Measurements from ENCODE around the gene FANCG. TPM values are rescaled to one million over a fixed set of nuclear protein-coding genes. Genes with fewer than 3 reads are reported as not detected.

The FANCG gene
- total RNA-seq, 1 donor from 2014 or later, result 5.6 TPM

DNA sequence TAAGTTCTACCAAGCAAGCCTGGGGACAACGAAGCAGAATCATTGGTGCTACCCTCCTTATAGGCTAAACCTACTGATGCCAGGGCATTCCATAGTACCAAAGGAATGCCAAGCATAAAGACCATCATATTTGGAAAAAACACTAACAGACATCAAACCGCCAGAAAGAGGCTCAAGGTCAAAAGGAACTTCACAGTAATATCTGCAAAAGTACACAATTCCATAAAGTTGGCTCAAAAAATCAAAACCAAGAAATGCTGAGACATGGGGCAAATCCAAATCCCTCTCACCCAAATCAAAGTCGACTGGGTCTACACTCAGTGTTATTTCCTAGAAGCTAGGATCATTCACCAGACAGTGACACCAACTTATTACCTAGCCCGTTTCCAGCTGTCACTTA lies 10.7 kb downstream of the FANCG start:
- intact Hi-C loops (cut with micrococcal nuclease), result no loop called here
- DNase-seq, result no peak
- H3K36me3 ChIP-seq, result peaks cover 51% of the 10 kb centered on the region
- peak overlapping the region; percentile 1 for H3K27ac ChIP-seq (replicated peaks)
- TF ChIP-seq, protein P1, sequence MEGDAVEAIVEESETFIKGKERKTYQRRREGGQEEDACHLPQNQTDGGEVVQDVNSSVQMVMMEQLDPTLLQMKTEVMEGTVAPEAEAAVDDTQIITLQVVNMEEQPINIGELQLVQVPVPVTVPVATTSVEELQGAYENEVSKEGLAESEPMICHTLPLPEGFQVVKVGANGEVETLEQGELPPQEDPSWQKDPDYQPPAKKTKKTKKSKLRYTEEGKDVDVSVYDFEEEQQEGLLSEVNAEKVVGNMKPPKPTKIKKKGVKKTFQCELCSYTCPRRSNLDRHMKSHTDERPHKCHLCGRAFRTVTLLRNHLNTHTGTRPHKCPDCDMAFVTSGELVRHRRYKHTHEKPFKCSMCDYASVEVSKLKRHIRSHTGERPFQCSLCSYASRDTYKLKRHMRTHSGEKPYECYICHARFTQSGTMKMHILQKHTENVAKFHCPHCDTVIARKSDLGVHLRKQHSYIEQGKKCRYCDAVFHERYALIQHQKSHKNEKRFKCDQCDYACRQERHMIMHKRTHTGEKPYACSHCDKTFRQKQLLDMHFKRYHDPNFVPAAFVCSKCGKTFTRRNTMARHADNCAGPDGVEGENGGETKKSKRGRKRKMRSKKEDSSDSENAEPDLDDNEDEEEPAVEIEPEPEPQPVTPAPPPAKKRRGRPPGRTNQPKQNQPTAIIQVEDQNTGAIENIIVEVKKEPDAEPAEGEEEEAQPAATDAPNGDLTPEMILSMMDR (IDR thresholded peaks at IDR 0.05; ENCODE audit: borderline replicate concordance), result no peak
- H3K4me3 ChIP-seq, result peak overlapping the region; percentile 75
- no peaks in the 10 kb centered on the region for H3K9me3 ChIP-seq (replicated peaks)
- H3K27me3 ChIP-seq (ENCODE audit: low read depth), result no peaks in the 10 kb centered on the region
- peaks cover 62% of the 10 kb centered on the region for H3K4me1 ChIP-seq

DNA sequence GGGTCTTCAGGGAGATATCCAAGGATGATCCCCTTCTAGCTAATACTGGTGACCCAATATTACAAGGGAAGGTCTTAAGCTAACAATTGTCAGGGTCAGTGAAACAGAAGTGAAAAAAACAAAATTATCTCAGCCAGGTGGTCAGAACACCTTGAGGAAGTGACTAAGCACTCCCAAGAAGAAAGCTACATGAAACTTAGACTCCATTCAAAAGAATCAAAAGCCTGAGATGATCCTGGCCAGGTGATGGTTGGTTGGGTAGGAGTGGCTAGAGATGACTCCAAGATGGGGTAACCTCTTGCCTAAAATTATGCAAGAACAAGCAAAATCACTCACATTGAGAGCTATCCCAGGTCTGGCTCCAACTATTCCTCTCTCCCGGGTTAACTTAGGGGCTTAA lies 12.7 kb downstream of the FANCG start:
- Histone ChIP-seq H3K27me3 (ENCODE audit: low read depth) (no peaks in the 10 kb centered on the region), H3K4me3 (no peak overlapping the region), H3K9me3 (replicated peaks) (no peaks in the 10 kb centered on the region), H3K4me1 (peaks cover 53% of the 10 kb centered on the region), H3K36me3 (peaks cover 71% of the 10 kb centered on the region), H3K27ac (replicated peaks) (no peak overlapping the region)
- intact Hi-C loops (cut with micrococcal nuclease), result no loop called here
- DNase-seq, result no peak
- TF ChIP-seq, protein P1 (IDR thresholded peaks at IDR 0.05; ENCODE audit: borderline replicate concordance), result no peak

DNA sequence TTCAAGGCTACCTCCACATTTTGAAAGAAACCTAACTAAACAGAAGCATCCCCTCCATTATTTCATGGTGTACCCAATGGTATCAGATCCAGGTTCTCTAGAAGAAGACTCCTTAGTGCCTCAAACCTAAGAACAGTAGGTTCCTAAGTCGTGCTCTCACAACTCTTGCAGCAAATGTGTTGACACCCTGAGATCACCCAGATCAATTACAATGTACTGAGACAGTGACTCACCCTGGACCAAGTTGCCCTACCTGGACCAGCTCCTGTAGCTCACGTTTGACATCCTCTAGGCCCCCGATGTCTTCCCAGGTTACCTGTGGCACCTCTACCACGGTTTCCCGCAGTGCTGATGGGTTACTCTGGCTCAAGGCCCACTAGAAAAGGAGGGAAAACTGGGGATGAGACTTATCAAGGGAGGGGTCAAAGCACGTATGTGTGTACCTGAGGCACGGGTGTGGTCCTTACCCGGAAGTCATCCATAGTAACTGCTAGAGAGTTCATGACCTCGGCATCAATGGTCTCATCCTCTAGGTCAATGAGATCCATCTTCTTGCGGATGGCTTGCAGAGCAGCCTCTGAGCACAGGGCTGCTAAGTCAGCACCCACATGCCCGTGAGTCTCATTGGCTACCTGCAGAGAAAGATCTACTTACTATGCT lies 19.1 kb downstream of the FANCG start:
- H3K27ac ChIP-seq (replicated peaks), result no peak overlapping the region
- no peaks in the 10 kb centered on the region for H3K27me3 ChIP-seq (ENCODE audit: low read depth)
- TF ChIP-seq, protein P1 (IDR thresholded peaks at IDR 0.05; ENCODE audit: borderline replicate concordance), result no peak
- peaks cover 100% of the 10 kb centered on the region for H3K36me3 ChIP-seq
- intact Hi-C loops (cut with micrococcal nuclease), result no loop called here
- H3K9me3 ChIP-seq (replicated peaks), result no peaks in the 10 kb centered on the region
- no peak for DNase-seq
- no peaks in the 10 kb centered on the region for H3K4me1 ChIP-seq
- H3K4me3 ChIP-seq, result no peak overlapping the region

DNA sequence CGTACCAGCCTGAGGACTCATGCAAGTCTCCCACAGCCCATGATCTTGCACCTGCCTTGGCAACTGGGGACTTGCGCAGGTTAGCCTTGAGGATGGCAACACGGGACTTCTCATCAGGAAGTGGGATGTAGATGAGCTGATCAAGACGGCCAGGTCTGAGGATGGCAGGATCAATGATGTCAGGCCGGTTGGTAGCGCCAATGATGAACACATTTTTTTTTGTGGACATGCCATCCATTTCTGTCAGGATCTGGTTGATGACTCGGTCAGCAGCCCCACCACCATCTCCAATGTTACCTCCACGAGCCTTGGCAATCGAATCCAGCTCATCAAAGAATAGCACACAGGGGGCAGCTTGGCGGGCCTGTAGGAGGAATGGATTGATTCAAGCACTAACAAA lies 20.3 kb downstream of the FANCG start:
- H3K9me3 ChIP-seq (replicated peaks), result no peaks in the 10 kb centered on the region
- no peaks in the 10 kb centered on the region for H3K27me3 ChIP-seq (ENCODE audit: low read depth)
- H3K4me1 ChIP-seq, result no peaks in the 10 kb centered on the region
- DNase-seq, result no peak
- peaks cover 99% of the 10 kb centered on the region for H3K36me3 ChIP-seq
- intact Hi-C loops (cut with micrococcal nuclease), result no loop called here
- H3K4me3 ChIP-seq, result no peak overlapping the region
- H3K27ac ChIP-seq (replicated peaks), result no peak overlapping the region
- TF ChIP-seq, protein P1 (IDR thresholded peaks at IDR 0.05; ENCODE audit: borderline replicate concordance), result no peak

DNA sequence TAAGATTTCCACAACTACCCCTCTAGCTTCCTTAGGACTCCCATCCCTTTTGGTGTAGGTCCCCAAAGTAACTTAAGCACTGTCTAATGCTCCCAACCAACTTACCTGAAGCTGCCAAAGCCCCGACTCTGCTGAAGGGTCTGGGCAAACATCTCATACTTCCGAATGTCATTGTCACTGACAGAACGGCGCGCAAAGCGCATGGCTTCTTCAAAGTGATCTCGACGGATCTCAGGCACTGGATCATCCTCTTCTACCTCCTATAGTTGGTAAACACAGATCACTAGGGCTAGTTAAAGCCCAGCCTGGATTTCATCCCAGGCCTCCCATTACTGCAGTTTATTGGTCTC lies 22.5 kb downstream of the FANCG start:
- peaks cover 93% of the 10 kb centered on the region for H3K36me3 ChIP-seq
- no peaks in the 10 kb centered on the region for H3K9me3 ChIP-seq (replicated peaks)
- intact Hi-C loops (cut with micrococcal nuclease), result no loop called here
- DNase-seq, result no peak
- no peak overlapping the region for H3K4me3 ChIP-seq
- no peaks in the 10 kb centered on the region for H3K4me1 ChIP-seq
- no peaks in the 10 kb centered on the region for H3K27me3 ChIP-seq (ENCODE audit: low read depth)
- H3K27ac ChIP-seq (replicated peaks), result no peak overlapping the region
- TF ChIP-seq, protein P1 (IDR thresholded peaks at IDR 0.05; ENCODE audit: borderline replicate concordance), result no peak

Measured in left ventricle myocardium inferior (tissue), 1 donor.